Subcutaneous abdominal adipose tissue (tissue), 5 donors: ENCODE results near the gene LPP.

Experiments used
- H3K27ac ChIP-seq: one replicate; pipeline ENCODE4 v1.7.0; 2013; ENCODE audit warnings: low read depth, mild to moderate bottlenecking, inconsistent platforms, low read length, moderate library complexity
- H3K27me3 ChIP-seq, 5 donors: one replicate each; pipeline ENCODE4 v1.7.0; 2013; ENCODE audit warnings: low read length in 5 of 5, inconsistent platforms in 1 of 5; ENCODE audit not compliant: control insufficient read depth in 5 of 5, insufficient read depth in 4 of 5
- H3K36me3 ChIP-seq, 5 donors: one replicate each; pipeline ENCODE4 v1.7.0; 2013; ENCODE audit warnings: low read length in 5 of 5; ENCODE audit not compliant: control insufficient read depth in 5 of 5, insufficient read depth in 5 of 5
- H3K4me1 ChIP-seq, 5 donors: one replicate each; pipeline ENCODE4 v1.7.0; 2013; ENCODE audit warnings: low read length in 5 of 5, mild to moderate bottlenecking in 3 of 5, moderate library complexity in 1 of 5; ENCODE audit not compliant: control insufficient read depth in 5 of 5, insufficient read depth in 5 of 5
- H3K4me3 ChIP-seq, 5 donors: one replicate each; pipeline ENCODE4 v1.7.0; 2013; ENCODE audit warnings: low read length in 5 of 5, low read depth in 1 of 5
- H3K9ac ChIP-seq, 5 donors: one replicate each; pipeline ENCODE4 v1.7.0; 2013; ENCODE audit warnings: low read length in 5 of 5, mild to moderate bottlenecking in 4 of 5, moderate library complexity in 3 of 5
- H3K9me3 ChIP-seq, 5 donors: one replicate each; pipeline ENCODE4 v1.7.0; 2013; ENCODE audit warnings: low read length in 5 of 5; ENCODE audit not compliant: control insufficient read depth in 5 of 5
- donor health status: healthy.
- donor health status: healthy.
- donor health status: healthy.
- donor health status: healthy.
- donor health status: healthy.

The LPP gene

DNA sequence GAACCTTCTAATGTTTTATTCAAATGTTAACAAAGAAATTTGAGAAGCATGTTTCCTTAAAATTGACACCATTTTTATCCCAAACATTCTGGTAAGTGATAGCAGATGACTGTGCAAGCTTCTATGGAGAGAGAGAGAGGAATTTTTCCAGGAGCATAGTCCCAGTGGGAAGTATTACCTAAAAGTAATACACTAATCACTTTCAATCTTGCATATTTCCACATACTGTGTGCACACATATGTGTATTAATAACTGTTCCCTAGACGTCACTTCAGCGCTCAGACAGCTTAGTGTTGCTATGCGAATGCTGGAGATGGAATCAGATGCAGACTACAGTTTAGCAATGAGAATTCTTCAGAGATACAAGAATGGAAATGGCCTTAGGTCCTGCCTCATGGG is 593.5 kb downstream of the LPP start:
- Histone ChIP-seq H3K27ac (peak overlapping the region; percentile 81), H3K9ac (no peak overlapping the region), H3K9me3 (no peaks in the 10 kb centered on the region), H3K4me3 (no peak overlapping the region), H3K36me3 (no peaks in the 10 kb centered on the region), H3K27me3 (no peaks in the 10 kb centered on the region), H3K4me1 (peaks cover 0 to 20% (median 8%) of the 10 kb centered on the region in 5 donors)

DNA sequence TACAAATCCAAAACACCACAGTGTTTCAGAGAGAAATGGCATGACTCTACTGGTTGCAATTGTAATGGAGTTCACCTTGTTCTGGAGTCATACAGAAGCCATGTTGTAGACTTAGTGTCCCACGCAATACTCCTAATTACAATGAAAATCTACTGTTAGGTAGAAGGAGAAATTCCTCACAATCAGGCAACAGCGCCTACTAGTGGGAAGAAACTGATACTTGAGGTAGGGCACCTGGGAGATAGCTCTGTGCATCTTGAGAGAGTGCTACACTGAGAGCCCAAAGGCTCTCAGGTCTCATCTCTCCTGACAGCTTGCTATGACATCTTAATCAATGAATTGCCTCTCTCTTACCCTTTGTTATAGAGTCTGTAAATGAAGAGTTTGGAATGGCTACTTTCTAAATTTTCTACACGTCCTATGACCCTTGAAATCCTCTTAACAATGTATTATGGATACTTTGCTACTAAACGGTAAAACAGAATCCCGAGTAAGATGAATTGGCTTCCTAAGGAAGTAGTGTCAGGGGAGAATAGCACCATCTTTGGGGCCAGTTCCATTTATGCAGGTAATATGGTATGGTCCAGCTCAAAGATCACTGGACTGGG is 595.2 kb downstream of the LPP start:
- no peak overlapping the region for H3K4me3 ChIP-seq

GRCh38 chr3:188749830-188750229 is 595.9 kb downstream of the LPP start:
- Histone ChIP-seq H3K27ac (no peak overlapping the region), H3K4me1 (peaks cover 0 to 20% (median 8%) of the 10 kb centered on the region in 5 donors), H3K9me3 (no peaks in the 10 kb centered on the region), H3K4me3 (no peak overlapping the region), H3K27me3 (no peaks in the 10 kb centered on the region), H3K36me3 (no peaks in the 10 kb centered on the region), H3K9ac (no peak overlapping the region)

More for the DNA sequence above, 595.2 kb downstream of the LPP start:
- no peaks in the 10 kb centered on the region for H3K27me3 ChIP-seq
- H3K9ac ChIP-seq = no peak overlapping the region
- H3K36me3 ChIP-seq = no peaks in the 10 kb centered on the region
- no peak overlapping the region for H3K27ac ChIP-seq
- peaks cover 0 to 20% (median 8%) of the 10 kb centered on the region in 5 donors for H3K4me1 ChIP-seq
- no peaks in the 10 kb centered on the region for H3K9me3 ChIP-seq

DNA sequence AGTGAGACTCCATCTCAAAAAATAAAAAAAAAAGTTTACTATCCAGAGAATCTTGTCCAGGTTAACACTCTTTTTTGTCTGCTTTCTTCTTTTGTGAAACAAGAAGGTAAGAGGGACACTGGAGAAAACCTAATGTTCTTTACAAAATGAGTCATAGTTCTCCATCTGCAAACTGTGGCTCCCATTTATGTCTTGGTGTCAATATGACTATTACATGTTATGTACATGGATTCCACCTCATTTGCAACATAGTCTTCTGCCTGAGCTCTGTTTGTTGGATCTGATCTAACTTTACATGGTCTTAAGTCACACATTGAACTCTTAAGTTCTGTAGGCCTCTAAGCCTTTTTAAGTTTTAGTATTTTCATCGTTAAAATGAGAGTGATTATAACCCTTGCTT is 596.7 kb downstream of the LPP start:
- Histone ChIP-seq H3K36me3 (no peaks in the 10 kb centered on the region), H3K9ac (no peak overlapping the region), H3K4me1 (peaks cover 0 to 20% (median 8%) of the 10 kb centered on the region in 5 donors), H3K9me3 (no peaks in the 10 kb centered on the region), H3K27me3 (no peaks in the 10 kb centered on the region), H3K27ac (no peak overlapping the region), H3K4me3 (no peak overlapping the region)

DNA sequence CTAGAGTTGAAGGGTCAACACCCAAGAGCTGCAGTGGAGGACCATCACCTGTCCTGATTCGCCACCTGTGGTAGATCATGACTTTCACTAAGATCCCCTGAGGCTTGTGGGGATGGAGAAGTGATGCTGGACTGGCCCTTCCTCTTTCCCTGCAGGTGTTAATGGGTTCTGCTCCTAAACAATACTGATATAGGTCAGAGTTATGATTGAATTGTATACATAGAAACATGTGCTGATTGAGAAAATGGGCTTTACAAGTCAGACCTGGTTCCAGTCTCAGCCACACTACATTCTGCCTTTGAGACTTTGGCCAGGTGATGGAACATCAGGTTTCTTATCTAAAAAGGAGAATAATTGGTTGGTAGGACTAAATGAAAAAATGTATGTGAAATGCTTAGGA is 598.9 kb downstream of the LPP start:
- Histone ChIP-seq H3K27ac (no peak overlapping the region), H3K4me3 (no peak overlapping the region), H3K4me1 (peaks cover 0 to 3% (median 0%) of the 10 kb centered on the region in 5 donors), H3K36me3 (no peaks in the 10 kb centered on the region), H3K9ac (no peak overlapping the region), H3K9me3 (no peaks in the 10 kb centered on the region), H3K27me3 (no peaks in the 10 kb centered on the region)

- Histone ChIP-seq H3K27ac (no peak overlapping the region), H3K4me1 (no peaks in the 10 kb centered on the region), H3K36me3 (no peaks in the 10 kb centered on the region), H3K9me3 (no peaks in the 10 kb centered on the region), H3K4me3 (no peak overlapping the region), H3K27me3 (no peaks in the 10 kb centered on the region), H3K9ac (no peak overlapping the region)
These were observed 600.3 kb downstream of the LPP start for GRCh38 chr3:188754267-188754666.

GRCh38 chr3:188756241-188756640 is 602.3 kb downstream of the LPP start:
- Histone ChIP-seq H3K36me3 (peaks cover 0 to 8% (median 6%) of the 10 kb centered on the region in 5 donors), H3K27me3 (no peaks in the 10 kb centered on the region), H3K4me1 (no peaks in the 10 kb centered on the region), H3K9me3 (no peaks in the 10 kb centered on the region), H3K9ac (no peak overlapping the region), H3K4me3 (no peak overlapping the region), H3K27ac (no peak overlapping the region)

DNA sequence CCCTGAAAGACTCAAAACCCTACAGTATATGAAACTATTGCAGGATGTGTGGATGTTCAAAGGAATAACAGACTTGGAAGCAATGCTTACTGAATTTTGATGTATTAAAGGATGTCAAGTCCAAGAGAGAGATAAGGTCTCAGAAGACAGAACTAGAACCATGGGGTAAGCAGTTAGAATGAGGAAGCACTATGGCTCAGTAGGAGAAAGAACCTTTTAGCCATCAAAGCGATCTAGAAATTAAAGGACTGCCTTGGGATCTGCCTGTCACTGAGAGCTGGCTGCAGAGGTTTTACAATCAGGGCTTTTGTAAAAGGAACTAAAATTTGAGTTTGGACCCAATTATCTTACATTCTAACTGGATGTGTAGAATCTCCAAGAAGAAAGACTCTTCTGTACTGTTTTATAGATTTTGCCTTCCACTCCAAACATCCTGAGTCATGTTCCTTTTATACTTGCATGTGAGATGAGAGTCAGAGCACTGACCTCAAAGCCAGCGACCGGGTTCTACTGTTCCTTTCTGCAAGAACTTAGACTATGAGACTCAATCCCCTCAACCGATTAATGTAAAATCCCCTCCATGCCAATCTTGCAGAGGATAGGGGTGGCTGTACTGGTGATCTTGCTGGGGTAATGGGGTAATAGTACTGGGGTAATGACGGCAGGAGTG is 605.5 kb downstream of the LPP start:
- Histone ChIP-seq H3K9ac (no peak overlapping the region), H3K4me1 (peaks cover 0 to 2% (median 1%) of the 10 kb centered on the region in 5 donors), H3K27me3 (no peaks in the 10 kb centered on the region), H3K27ac (no peak overlapping the region), H3K4me3 (no peak overlapping the region), H3K36me3 (peaks cover 0 to 11% (median 7%) of the 10 kb centered on the region in 5 donors), H3K9me3 (no peaks in the 10 kb centered on the region)

DNA sequence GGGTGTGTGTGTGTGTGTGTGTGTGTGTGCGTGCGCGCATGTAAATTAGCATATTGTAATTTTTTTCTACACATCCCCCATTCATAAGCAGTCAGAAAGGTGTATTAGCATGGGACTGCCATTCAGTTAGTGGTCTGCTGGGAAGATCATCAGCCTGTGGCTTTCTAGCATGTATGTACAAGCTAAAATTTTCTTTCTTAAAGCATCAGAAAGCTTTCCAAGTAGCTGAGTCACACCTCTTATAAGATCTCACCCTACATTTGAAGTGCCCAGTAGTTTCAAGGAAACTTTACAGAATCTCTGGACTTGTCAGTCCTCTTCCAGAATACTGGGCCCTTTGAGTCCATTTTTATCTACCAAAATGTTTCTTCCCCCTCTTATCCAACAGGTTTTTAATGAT is 606.5 kb downstream of the LPP start:
- Histone ChIP-seq H3K4me1 (peaks cover 0 to 11% (median 10%) of the 10 kb centered on the region in 5 donors), H3K9ac (no peak overlapping the region), H3K27me3 (no peaks in the 10 kb centered on the region), H3K9me3 (no peaks in the 10 kb centered on the region), H3K4me3 (no peak overlapping the region), H3K27ac (no peak overlapping the region), H3K36me3 (peaks cover 0 to 11% (median 7%) of the 10 kb centered on the region in 5 donors)

DNA sequence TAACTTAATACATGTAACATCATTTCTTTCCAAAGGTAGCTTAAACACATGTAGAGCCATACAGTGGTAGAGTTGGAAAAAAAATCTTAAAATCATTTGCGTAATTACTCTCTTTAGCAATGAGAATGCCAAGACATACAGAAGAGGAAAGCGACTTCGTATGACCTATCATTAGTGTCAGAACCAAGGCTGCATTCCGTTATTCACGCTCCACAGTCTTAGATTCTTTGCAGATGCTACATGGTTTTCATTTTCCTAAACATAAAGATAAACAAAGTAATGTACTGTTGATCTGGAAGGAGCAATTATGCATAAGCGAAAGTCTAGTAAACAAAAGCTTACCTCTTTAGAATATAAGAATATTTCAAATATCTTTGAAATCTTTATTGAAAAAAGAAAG is 607.5 kb downstream of the LPP start:
- no peak overlapping the region for H3K4me3 ChIP-seq

More for the DNA sequence above, 607.5 kb downstream of the LPP start:
- H3K9me3 ChIP-seq = no peaks in the 10 kb centered on the region
- no peak overlapping the region for H3K27ac ChIP-seq
- H3K27me3 ChIP-seq = no peaks in the 10 kb centered on the region
- peaks cover 0 to 12% (median 10%) of the 10 kb centered on the region in 5 donors for H3K4me1 ChIP-seq
- H3K9ac ChIP-seq = no peak overlapping the region
- peaks cover 0 to 11% (median 7%) of the 10 kb centered on the region in 5 donors for H3K36me3 ChIP-seq
